OCI-LY3 (cell line): Measurements from ENCODE around the gene IL17RB.

Experiments used
- H2AFZ ChIP-seq: fragments of 200-600, 300-600 bp; shearing (Covaris generic); 2 replicates; pipeline ENCODE4 v1.6.0; 2014; ENCODE audit warnings: antibody characterized with exemption, low read depth, low read length
- H3K27ac ChIP-seq: fragments of 200-600, 300-600 bp; sonication (generic); 2 replicates; pipeline ENCODE4 v1.5.1; 2014; ENCODE audit warnings: mild to moderate bottlenecking, low read length, moderate library complexity, mixed read lengths
- H3K27me3 ChIP-seq: fragments of 200-600, 300-600 bp; sonication (generic); 2 replicates; pipeline ENCODE4 v1.6.1; 2014; ENCODE audit warnings: low read depth, low read length, mixed read lengths
- H3K36me3 ChIP-seq: fragments of 200-600, 300-600 bp; sonication (generic); replicated peaks from 2 replicates; pipeline ENCODE3; 2014; ENCODE audit warnings: low read depth, low read length, mixed read lengths
- H3K4me1 ChIP-seq: fragments of 300-600, 200-600 bp; sonication (generic); 2 replicates; pipeline ENCODE4 v1.6.1; 2014; ENCODE audit warnings: low read length, mixed read lengths
- H3K4me2 ChIP-seq: fragments of 200-600, 300-600 bp; sonication (generic); 2 replicates; pipeline ENCODE4 v1.6.1; 2014; ENCODE audit warnings: low read length, mixed read lengths
- H3K4me3 ChIP-seq: fragments of 300-600, 200-600 bp; sonication (generic); 2 replicates; pipeline ENCODE4 v1.5.1; 2014; ENCODE audit warnings: antibody characterized with exemption, mild to moderate bottlenecking, low read length, moderate library complexity
- H3K79me2 ChIP-seq: fragments of 300-600, 200-600 bp; shearing (Covaris generic); 2 replicates; pipeline ENCODE4 v1.6.1; 2014; ENCODE audit warnings: mild to moderate bottlenecking, low read length, mixed read lengths
- H3K9ac ChIP-seq: fragments of 300-600, 200-600 bp; shearing (Covaris generic); 2 replicates; pipeline ENCODE4 v1.6.0; 2014; ENCODE audit warnings: mild to moderate bottlenecking, low read length, moderate library complexity
- H3K9me3 ChIP-seq: fragments of 200-600, 300-600 bp; shearing (Covaris generic); 2 replicates; pipeline ENCODE4 v1.6.1; 2014; ENCODE audit warnings: low read length, mixed read lengths; ENCODE audit not compliant: insufficient read depth
- H4K20me1 ChIP-seq: fragments of 200-600, 300-600 bp; sonication (generic); 2 replicates; pipeline ENCODE4 v1.6.1; 2016; ENCODE audit warnings: low read length, mixed read lengths; ENCODE audit not compliant: insufficient read depth
- CTCF ChIP-seq: fragments of 200-600, 300-600 bp; sonication (generic); IDR thresholded peaks from 2 replicates; pipeline ENCODE4 v1.5.1; 2014; ENCODE audit warnings: antibody characterized with exemption, low read length, low read depth
- EZH2phosphoT487 ChIP-seq: fragments of 200-600 bp; shearing (Covaris generic); IDR thresholded peaks from 2 replicates; pipeline ENCODE4 v1.6.1; 2018; ENCODE audit warnings: antibody characterized with exemption, mixed run types, low read depth

IL17RB gene

GRCh38 chr3:53817809-53818208, 28.6 kb upstream of the IL17RB start:
- no peaks in the 10 kb centered on the region for H4K20me1 ChIP-seq
- H3K9ac ChIP-seq: no peak overlapping the region
- H3K4me3 ChIP-seq: no peak overlapping the region
- H3K36me3 ChIP-seq: no peaks in the 10 kb centered on the region
- H3K79me2 ChIP-seq: no peaks in the 10 kb centered on the region
- no peaks in the 10 kb centered on the region for H3K9me3 ChIP-seq
- no peak overlapping the region for H2AFZ ChIP-seq
- H3K27ac ChIP-seq: no peak overlapping the region
- TF ChIP-seq EZH2phosphoT487 (no peak), CTCF (no peak)
- H3K4me2 ChIP-seq: no peak overlapping the region
- peaks cover 6% of the 10 kb centered on the region for H3K4me1 ChIP-seq
- no peaks in the 10 kb centered on the region for H3K27me3 ChIP-seq

DNA sequence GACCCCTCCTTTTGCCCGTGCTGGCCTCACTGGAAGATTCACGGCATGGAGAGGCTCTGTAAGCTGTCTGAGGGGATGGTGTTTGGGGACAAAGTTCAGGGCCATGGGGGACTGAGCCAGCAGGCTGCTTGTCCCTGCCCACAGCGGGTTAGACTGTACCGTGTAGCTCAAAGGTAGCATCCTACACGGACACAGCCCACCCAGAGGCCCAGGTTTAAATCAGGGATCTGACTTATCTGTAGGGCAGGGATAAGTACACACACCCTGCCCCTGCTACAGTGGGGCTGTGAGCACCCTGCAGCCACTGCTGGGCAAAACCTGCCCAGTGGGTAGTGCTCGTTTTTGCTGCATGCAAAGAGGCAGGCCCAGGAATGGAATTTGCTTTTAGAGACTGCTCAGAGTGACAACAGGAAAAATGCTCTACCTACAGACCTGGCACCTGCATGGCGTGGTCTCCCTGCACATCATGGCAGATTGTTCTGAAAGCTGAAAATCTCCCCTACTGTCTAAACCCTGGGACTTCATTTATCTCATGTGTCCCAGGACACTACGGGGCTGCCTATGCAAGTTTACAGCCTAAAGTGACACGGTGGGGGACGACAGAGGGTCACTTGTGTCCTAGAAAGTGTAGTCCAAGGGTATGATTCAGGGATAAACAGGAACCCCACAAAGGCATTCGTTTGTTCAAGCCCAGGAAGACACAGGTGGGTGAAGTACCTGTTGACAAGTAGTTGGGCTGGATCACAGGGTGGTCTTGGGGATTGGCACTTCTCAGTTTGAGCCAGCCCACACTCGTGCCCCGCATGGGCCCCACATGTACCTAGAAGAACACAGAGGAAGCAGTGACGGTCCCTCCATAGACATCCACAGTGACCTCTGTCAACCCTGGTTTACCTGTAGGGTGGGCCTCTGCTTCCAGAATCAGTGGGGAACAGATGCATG, 27.9 kb upstream of the IL17RB start:
- Histone ChIP-seq H3K4me1 (peaks cover 6% of the 10 kb centered on the region), H4K20me1 (no peaks in the 10 kb centered on the region), H3K9ac (no peak overlapping the region), H3K27me3 (no peaks in the 10 kb centered on the region), H3K79me2 (no peaks in the 10 kb centered on the region), H3K4me2 (no peak overlapping the region), H3K27ac (no peak overlapping the region), H3K4me3 (no peak overlapping the region), H2AFZ (no peak overlapping the region), H3K9me3 (no peaks in the 10 kb centered on the region), H3K36me3 (no peaks in the 10 kb centered on the region)
- no peak for TF ChIP-seq CTCF
- no peak for TF ChIP-seq EZH2phosphoT487

- Histone ChIP-seq H3K4me2 (no peak overlapping the region), H3K36me3 (no peaks in the 10 kb centered on the region), H2AFZ (no peak overlapping the region), H3K9me3 (no peaks in the 10 kb centered on the region), H4K20me1 (no peaks in the 10 kb centered on the region), H3K79me2 (no peaks in the 10 kb centered on the region), H3K9ac (no peak overlapping the region), H3K4me3 (no peak overlapping the region), H3K4me1 (peaks cover 6% of the 10 kb centered on the region), H3K27me3 (no peaks in the 10 kb centered on the region), H3K27ac (no peak overlapping the region)
- no peak for TF ChIP-seq EZH2phosphoT487
- TF ChIP-seq CTCF: no peak
Observed at GRCh38 chr3:53819163-53819868, 27.1 kb upstream of the IL17RB start.

DNA sequence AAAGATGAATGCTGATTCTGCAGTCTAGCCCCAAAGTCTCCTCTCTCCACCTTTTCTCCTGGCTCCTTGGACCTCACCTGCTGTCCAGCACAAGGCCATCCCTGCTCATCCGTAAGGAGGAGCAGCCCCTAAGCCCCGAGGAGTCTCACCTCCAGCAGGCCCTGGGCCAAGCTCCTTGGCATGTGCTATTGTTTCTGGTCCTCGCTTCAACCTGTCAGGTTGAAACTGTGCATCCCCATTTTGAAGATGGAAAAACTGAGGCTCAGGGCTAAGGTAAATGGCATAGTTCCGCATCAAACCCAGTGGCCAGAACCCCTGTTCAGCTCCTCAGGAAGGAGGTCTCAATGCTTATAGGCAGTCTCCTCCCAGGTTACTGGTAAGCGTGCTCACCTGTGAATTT, 26.3 kb upstream of the IL17RB start:
- Histone ChIP-seq H3K9me3 (no peaks in the 10 kb centered on the region), H2AFZ (no peak overlapping the region), H3K4me2 (no peak overlapping the region), H3K27me3 (no peaks in the 10 kb centered on the region), H4K20me1 (no peaks in the 10 kb centered on the region), H3K4me1 (peaks cover 7% of the 10 kb centered on the region), H3K4me3 (no peak overlapping the region), H3K9ac (no peak overlapping the region), H3K79me2 (no peaks in the 10 kb centered on the region), H3K36me3 (no peaks in the 10 kb centered on the region), H3K27ac (no peak overlapping the region)
- TF ChIP-seq CTCF (no peak), EZH2phosphoT487 (no peak)
